WERI-Rb-1 (cell line): ENCODE results near the gene FRMD4A.

ENCODE experiments used
- DNase-seq: peaks from one replicate; pipeline ENCODE4 v3.0.0-alpha.2; 2020
- H3K27ac ChIP-seq: fragments of 250-450 bp; sonication (Bioruptor Pico); 2 replicates; pipeline ENCODE4 v1.5.1; 2020; ENCODE audit warnings: mild to moderate bottlenecking, moderate library complexity
- H3K27me3 ChIP-seq: fragments of 250-450 bp; sonication (Bioruptor Pico); 2 replicates; pipeline ENCODE4 v1.5.1; 2021; ENCODE audit warnings: mild to moderate bottlenecking, low read depth, moderate library complexity; ENCODE audit not compliant: insufficient read depth, severe bottlenecking
- H3K36me3 ChIP-seq: fragments of 250-450 bp; sonication (Bioruptor Pico); 2 replicates; pipeline ENCODE4 v1.5.1; 2020; ENCODE audit warnings: mild to moderate bottlenecking, moderate library complexity
- H3K4me3 ChIP-seq: 2 replicates; pipeline ENCODE4 v1.5.1; 2011; ENCODE audit warnings: low read depth, mild to moderate bottlenecking, control low read depth, low read length
- H3K9me3 ChIP-seq: fragments of 250-450 bp; sonication (Bioruptor Pico); 2 replicates; pipeline ENCODE4 v1.5.1; 2021; ENCODE audit warnings: mild to moderate bottlenecking, moderate library complexity; ENCODE audit not compliant: severe bottlenecking
- TF ChIP-seq, protein P1 (sequence below): IDR thresholded peaks from 2 replicates; pipeline ENCODE4 v1.5.1; 2011; ENCODE audit warnings: low read depth, mild to moderate bottlenecking, control low read depth, inconsistent platforms, low read length

The FRMD4A gene

DNA sequence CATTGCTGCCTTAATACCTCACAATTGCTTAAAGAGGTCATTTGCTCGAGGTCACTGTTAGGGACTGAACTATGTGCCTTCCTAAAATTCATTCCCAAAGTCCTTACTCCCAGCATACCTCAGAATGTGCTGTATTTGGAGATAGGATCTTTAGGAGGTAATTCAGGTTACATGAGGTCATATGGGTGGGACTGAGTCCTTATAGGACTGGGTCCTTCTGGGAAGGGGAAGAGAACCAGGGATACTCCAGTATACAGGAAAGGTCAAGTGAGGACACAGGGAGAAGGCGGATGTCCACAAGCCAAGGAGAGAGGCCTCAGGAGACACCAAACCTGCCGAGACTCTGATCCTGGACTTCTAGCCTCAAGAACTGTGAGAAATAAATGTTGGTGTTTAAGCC is 490.7 kb downstream of the FRMD4A start:
- no peak for DNase-seq
- TF ChIP-seq, protein P1, sequence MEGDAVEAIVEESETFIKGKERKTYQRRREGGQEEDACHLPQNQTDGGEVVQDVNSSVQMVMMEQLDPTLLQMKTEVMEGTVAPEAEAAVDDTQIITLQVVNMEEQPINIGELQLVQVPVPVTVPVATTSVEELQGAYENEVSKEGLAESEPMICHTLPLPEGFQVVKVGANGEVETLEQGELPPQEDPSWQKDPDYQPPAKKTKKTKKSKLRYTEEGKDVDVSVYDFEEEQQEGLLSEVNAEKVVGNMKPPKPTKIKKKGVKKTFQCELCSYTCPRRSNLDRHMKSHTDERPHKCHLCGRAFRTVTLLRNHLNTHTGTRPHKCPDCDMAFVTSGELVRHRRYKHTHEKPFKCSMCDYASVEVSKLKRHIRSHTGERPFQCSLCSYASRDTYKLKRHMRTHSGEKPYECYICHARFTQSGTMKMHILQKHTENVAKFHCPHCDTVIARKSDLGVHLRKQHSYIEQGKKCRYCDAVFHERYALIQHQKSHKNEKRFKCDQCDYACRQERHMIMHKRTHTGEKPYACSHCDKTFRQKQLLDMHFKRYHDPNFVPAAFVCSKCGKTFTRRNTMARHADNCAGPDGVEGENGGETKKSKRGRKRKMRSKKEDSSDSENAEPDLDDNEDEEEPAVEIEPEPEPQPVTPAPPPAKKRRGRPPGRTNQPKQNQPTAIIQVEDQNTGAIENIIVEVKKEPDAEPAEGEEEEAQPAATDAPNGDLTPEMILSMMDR: no peak
- no peak overlapping the region for H3K27ac ChIP-seq
- no peaks in the 10 kb centered on the region for H3K27me3 ChIP-seq
- H3K9me3 ChIP-seq: no peaks in the 10 kb centered on the region
- H3K36me3 ChIP-seq: no peaks in the 10 kb centered on the region
- H3K4me3 ChIP-seq: no peak overlapping the region

DNA sequence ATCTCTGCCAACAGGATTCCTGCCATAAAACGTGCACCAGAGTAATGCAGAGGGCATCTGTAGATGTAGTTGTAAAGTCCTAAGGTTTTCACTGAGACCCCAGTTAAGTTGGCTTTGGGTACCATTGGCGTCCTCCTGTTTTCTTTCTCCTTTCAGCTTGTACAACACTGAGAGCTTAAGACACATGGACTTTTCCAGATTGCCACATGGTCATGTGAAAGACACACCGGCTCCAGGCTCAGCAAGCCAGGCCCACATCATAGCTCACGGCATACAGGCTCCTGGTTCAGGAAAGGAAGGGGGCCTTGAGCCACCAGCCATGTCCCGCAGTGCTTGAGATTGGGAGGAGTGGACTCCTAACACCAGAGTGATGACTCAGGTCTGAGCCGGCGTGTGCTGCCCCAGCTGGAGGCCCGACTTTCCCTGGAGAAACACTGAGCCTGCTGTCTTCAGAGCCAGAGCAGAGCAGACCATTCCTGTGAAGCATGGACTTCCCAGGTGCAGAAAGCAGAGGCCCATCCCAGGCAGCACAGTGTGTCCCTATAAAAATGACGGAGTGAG is 491.2 kb downstream of the FRMD4A start:
- Histone ChIP-seq H3K27me3 (no peaks in the 10 kb centered on the region), H3K36me3 (no peaks in the 10 kb centered on the region), H3K4me3 (no peak overlapping the region), H3K9me3 (no peaks in the 10 kb centered on the region), H3K27ac (no peak overlapping the region)
- TF ChIP-seq, protein P1: no peak
- no peak for DNase-seq

DNA sequence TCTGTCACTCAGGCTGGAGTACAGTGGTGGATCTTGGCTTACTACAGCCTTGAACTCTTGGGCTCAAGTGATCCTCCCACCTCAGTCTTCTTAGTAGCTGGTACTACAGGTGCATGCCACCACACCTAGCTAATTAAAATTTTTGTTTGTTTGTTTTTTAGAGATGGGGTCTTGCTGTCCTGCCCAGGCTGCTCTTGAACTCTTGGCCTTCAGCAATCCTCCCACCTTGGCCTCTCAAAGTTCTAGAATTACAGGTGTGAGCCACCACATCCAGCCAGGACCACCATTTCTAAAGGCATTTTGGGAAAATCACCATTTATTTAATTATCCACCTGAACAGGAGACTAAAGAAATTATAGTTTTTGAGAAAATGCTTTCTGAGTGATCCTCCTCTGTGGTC is 491.7 kb downstream of the FRMD4A start:
- no peaks in the 10 kb centered on the region for H3K36me3 ChIP-seq
- TF ChIP-seq, protein P1: no peak
- no peaks in the 10 kb centered on the region for H3K27me3 ChIP-seq
- no peak overlapping the region for H3K27ac ChIP-seq
- no peak overlapping the region for H3K4me3 ChIP-seq
- H3K9me3 ChIP-seq: no peaks in the 10 kb centered on the region
- no peak for DNase-seq

DNA sequence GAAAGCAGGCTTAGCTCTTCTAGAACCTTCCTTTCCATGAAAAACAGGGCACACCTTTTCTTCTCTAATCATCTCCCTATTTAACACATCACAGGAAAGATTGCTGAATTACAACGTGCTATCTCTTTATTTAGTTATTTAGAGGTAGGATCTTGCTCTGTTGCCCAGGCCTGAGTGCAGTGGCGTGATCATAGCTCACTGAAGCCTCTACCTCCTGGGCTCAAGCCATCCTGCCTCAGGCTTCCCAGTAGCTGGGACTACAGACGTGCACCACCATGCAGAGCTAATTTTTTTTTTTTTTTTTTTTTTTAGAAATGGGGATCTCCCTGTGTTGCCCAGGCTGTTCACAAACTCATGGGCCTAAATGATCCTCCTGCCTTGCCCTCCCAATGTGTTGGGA is 492.8 kb downstream of the FRMD4A start:
- DNase-seq: no peak
- Histone ChIP-seq H3K27ac (no peak overlapping the region), H3K27me3 (no peaks in the 10 kb centered on the region), H3K9me3 (no peaks in the 10 kb centered on the region), H3K4me3 (no peak overlapping the region), H3K36me3 (no peaks in the 10 kb centered on the region)
- TF ChIP-seq, protein P1: no peak

DNA sequence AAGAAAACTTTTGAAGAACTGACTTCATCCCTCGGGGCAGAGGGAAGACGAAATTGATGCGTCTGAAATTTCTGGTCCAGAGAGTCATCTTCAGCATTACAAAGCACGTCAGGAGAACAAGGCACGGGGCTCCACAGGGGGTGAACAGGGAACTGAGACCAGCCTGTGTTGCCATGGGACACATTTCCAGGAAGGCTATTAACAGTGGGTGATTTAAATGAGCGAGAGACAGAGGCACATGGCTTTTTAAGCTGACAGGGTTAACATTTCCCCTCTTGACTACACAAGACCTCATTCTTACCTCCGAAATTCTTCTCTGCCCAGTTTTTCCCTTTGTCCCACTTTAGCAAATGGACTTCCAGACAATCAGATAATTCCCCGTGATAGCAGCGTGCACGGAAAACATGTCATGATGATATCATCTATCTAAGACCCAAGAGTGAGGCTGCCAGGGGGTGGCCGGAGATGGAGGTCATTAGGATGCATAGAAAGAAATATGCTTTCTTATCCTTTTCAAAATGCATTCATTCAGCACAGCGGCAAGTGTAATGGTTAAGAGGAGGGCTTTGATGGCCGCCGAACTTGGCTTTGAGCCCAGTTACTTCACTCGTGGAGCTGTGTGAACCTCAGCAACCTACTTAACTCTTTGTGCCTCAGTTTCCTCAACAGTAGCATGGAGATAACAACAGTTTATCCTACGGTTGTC is 496.0 kb downstream of the FRMD4A start:
- H3K27me3 ChIP-seq: no peaks in the 10 kb centered on the region
- no peak overlapping the region for H3K4me3 ChIP-seq
- no peaks in the 10 kb centered on the region for H3K36me3 ChIP-seq
- H3K9me3 ChIP-seq: no peaks in the 10 kb centered on the region
- TF ChIP-seq, protein P1: no peak
- no peak for DNase-seq
- H3K27ac ChIP-seq: no peak overlapping the region
